NCI-H1092 (cell line): Measurements from ENCODE around the gene MACC1.
"Not testable (repeated sequence)": the region's sequence is repeated elsewhere in the genome, so short reads cannot be mapped to it uniquely, and the experiment has no call there.

Experiments
- DNase-seq: peaks from one replicate; lab custom pipeline; 2025; lab: John Stamatoyannopoulos, UW

Gene MACC1

GRCh38 chr7:20207811-20208210, 9.4 kb downstream of the MACC1 start:
- DNase-seq: not testable (repeated sequence)

- no peak for DNase-seq
These were observed 10.9 kb downstream of the MACC1 start for GRCh38 chr7:20206104-20206896.

DNA sequence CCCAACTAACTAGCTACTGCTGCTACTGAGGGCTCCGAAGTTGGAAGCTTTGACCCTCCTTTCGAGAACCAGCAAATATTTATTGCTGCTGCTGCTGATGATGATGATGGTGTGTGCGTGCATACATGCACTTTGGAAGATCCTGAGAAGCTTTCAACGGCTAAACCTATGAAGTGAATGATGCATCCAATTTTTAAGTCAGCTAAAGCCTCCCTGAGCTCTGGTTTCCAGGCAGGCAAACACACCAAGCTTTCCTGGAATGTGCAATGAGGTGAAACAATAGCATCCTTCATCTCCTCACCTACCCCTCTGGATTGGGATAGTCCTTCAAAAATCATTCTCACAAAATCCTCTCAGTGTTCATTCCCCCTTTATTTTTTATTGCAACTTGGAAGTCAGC, 13.9 kb downstream of the MACC1 start:
- no peak for DNase-seq

GRCh38 chr7:20201380-20201779, 15.8 kb downstream of the MACC1 start:
- DNase-seq: no peak

- DNase-seq: no peak
These were observed 16.2 kb downstream of the MACC1 start for GRCh38 chr7:20200971-20201370.

DNA sequence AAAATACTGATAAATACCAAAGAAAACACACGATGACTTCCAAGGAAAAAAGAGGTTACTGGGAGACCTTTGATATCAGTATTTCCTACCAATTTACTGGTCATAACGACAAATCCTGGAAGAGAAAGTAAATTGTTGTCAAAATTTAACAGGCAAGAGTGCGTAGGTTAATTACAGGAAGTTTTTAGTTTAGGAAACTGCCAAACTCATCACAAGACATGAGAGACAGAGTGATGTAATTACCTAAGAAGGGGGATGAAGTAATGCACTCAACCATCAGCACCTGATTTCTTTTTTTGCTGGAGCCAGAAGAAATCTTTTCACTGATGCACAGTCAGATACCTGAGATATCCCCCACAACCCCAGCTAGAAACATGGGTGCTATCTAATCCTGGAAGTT, 16.8 kb downstream of the MACC1 start:
- no peak for DNase-seq

DNA sequence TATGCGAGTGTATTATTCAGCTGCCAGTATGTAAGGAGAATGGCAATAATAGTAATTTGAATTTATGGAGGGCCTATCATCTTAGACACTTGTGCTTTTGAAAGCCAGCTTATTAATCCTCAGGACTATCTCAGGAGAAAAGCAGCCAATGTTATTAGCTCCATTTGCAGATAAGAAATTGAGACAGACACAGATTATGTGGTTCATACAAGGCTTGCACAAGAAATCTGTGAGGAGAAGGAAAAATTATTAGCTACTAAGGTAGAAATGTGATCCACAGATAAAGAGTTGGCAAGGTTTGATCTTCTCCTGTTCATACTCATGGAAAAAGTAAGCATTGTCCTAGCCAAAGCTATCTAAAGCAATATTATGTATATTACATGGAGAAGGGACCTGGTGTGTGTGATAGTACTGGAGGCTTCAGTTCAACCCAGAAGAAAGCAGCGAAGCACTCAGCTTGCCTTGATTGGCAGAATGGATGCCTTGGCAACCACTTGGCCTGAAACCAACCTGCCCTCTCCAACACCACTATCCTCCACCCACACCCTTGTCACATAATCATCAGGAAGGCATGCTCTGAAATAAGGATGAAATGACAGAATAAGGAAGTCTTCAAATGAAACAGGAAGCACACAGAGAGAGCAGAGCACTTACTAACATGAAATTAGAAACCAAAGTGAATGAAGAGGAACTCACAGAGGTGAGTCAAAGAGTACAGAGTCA, 18.0 kb downstream of the MACC1 start:
- peak; percentile 74 for DNase-seq

- DNase-seq: peak; percentile 35
These were observed 18.9 kb downstream of the MACC1 start for GRCh38 chr7:20198260-20198659.

GRCh38 chr7:20197837-20198236, 19.3 kb downstream of the MACC1 start:
- no peak for DNase-seq

DNA sequence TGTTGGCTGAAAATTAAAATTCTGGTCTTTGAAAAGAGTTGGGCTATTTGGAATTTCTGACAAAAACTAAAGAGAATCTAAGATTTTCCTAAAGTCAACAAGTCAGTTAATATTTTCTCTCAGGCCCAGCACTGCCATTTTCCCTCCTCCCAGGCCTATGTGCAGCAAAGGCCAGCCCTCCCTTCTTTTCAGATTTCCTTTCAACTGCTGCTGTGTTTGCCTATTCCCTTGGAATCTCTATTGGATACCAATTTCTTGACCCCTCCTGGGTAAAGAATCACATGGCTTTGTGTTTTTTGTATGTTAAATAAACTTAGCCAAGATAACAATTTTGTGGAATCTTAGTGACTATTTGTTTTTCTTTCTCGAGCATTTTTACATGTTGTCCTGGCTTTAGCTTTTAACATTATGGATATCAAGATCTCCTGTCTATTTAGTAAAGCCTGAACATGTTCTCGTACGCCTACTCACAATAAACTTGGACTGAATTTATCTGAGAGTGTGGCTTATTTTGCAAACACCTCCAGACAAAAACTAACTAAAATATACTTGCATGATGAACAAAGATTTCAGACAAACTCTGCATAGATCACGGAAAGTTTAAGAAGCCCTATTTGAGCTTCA, 19.9 kb downstream of the MACC1 start:
- DNase-seq: no peak

- DNase-seq: peak; percentile 27
These were observed 22.7 kb downstream of the MACC1 start for GRCh38 chr7:20194343-20194995.

DNA sequence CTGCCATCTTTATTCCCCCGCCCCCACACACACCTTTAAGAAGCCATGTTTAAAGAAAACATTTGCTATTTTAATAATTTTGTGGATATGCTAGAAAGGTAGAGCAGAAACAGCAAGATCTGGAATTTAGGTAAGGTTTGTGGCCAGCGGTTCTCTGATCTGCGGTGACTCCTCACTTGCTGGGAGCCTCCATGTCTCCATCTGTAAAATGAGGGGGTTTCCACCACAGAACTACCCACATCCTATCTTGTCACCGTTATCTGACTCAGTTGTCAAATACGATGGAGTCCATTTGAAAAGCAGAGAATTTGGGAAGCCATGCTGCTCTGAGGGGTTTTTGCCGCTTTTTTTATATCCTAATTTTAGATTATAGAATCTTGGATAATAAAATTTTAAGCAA, 23.3 kb downstream of the MACC1 start:
- no peak for DNase-seq

GRCh38 chr7:20193242-20193777, 23.9 kb downstream of the MACC1 start:
- no peak for DNase-seq

GRCh38 chr7:20191391-20191869, 25.8 kb downstream of the MACC1 start:
- DNase-seq: no peak

DNA sequence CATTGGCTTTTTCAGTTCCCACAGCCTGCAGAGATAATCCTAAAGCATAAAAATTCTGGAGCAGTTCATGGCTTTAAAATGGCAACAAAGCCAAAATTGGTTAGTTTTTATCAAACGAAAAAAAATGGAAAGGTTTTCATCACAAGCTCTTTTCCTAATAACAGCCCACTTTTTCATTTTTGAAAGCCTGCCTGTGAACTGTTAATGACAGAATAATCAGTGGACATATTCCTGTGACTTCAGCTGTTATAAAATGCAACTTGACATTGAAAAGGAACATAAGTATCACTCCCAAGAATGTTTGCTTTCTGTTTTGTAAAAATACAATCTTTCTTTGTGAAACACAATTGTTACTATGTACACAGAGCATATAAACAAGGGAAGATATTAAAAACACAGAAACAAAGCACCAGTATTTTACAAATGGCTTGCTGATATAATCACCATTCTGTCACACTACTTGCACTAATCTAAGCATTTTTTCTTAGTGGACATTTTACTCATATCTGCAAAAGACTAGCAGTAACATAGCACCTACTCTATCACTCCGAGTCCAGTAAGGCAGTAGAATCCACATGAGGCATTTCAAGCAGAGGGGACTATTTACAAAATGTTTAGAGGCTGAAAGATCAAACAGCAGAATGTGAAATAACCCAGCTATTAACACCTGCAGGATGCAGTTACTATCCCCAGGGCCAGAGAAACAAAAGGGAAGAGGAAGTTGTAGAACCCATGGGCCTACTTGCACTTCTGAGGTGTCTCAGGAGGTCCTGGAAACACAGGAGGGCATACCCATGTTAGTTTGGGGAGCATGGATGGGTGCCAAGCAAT, 26.4 kb downstream of the MACC1 start:
- peak; percentile 16 for DNase-seq

- no peak for DNase-seq
These were observed 27.3 kb downstream of the MACC1 start for GRCh38 chr7:20189852-20190251.

DNA sequence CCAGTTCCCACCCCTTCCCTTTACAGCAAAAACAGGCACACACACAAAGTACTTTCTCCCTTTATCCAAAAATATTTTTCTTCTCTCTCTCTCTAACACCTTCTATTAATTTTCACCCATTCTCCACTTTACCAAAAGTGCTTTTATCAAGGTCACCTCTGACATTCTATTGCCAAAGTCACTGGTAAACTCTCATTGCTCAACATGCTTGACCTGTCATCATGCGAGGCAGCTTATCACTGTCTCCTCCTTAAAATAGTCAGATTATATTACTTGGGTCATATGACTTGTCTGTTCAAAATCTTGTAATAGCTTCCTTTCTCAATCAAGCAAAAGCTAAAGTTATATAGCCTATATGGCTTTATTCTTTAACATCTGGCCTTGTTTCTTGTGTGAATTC, 28.6 kb downstream of the MACC1 start:
- no peak for DNase-seq

GRCh38 chr7:20187850-20188249, 29.3 kb downstream of the MACC1 start:
- DNase-seq: not testable (repeated sequence)

GRCh38 chr7:20185988-20186387, 31.2 kb downstream of the MACC1 start:
- no peak for DNase-seq

DNA sequence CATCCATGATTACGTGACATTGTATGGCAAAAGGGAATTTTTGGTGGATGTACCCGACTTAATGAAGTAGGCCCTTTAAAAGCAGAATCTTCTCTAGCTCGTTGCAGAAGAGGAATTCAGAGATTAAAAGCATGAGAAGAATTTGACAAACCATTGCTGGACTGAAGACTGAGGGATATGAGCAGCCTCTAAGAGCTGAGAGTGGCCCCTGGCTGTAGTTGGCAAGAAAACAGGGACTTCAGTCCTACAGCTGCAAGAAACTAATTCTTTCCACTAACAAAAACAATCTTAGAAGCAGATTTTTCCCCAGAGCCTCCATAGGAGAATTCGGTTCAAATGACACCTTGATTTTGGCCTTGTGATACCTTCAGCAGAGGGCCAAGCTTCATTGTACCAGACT, 34.1 kb downstream of the MACC1 start:
- no peak for DNase-seq

- no peak for DNase-seq
These were observed 40.5 kb downstream of the MACC1 start for GRCh38 chr7:20176578-20177242.
